Endothelial cell of umbilical vein (primary cell): ENCODE measurements around the gene PHKA2. TPM values are rescaled to one million over a fixed set of nuclear protein-coding genes. Genes with fewer than 3 reads are reported as not detected.

Source experiments
- BruUV-seq: library from RNA; stranded (reverse); fragments of 400-500 nt; replicated peaks from 2 replicates; lab custom pipeline; 2021; lab: Mats Ljungman, UMichigan
- CTCF ChIA-PET: fragments of 300-600, 350-600 bp; sonication (Branson Sonifier 250); formaldehyde crosslinking; loops from one replicate; lab custom pipeline; 2021; ENCODE audit warnings: antibody characterized with exemption, inconsistent platforms; lab: Charles Lee
- POLR2A ChIA-PET: fragments of 300-600, 350-600 bp; sonication (Branson Sonifier 250); formaldehyde crosslinking; loops from one replicate; lab custom pipeline; 2021; ENCODE audit warnings: antibody characterized with exemption, inconsistent platforms; lab: Charles Lee
- DNase-seq: peaks from one replicate; pipeline ENCODE4 v3.0.0-alpha.2; 2011; ENCODE audit warnings: low read depth, low spot score
- FAIRE-seq: peaks from 2 replicates; lab custom pipeline; 2011; peaks lifted over from hg19 to GRCh38; lab: Jason Lieb, UNC
- H2AFZ ChIP-seq: 2 replicates; pipeline ENCODE4 v1.6.0; 2012; ENCODE audit warnings: low read depth, low read length, control low read depth, inconsistent platforms
- H3K27ac ChIP-seq: 2 replicates; pipeline ENCODE4 v1.5.1; 2011; ENCODE audit warnings: low read depth, mild to moderate bottlenecking, control low read depth, low read length, moderate library complexity; ENCODE audit not compliant: insufficient read depth
- H3K27me3 ChIP-seq, 2 experiments: 2 replicates each; pipeline versions ENCODE4 v1.6.0 to v1.6.1; 2011; ENCODE audit warnings: low read length in 2 of 2, mixed read lengths in 1 of 2; ENCODE audit not compliant: control insufficient read depth in 2 of 2, insufficient read depth in 2 of 2
- H3K36me3 ChIP-seq, 2 experiments: 2 replicates in 1 of 2; 3 replicates in 1 of 2; pipeline ENCODE4 v1.5.1; 2011; ENCODE audit warnings: low read length in 2 of 2, mild to moderate bottlenecking in 1 of 2, moderate library complexity in 1 of 2; ENCODE audit not compliant: control insufficient read depth in 2 of 2, insufficient read depth in 2 of 2; ENCODE audit errors: extremely low read depth in 1 of 2
- H3K4me1 ChIP-seq: 3 replicates; pipeline ENCODE4 v1.5.1; 2011; ENCODE audit warnings: mild to moderate bottlenecking, low read length; ENCODE audit not compliant: control insufficient read depth, insufficient read depth; ENCODE audit errors: extremely low read depth
- H3K4me2 ChIP-seq: 2 replicates; pipeline ENCODE4 v1.6.1; 2011; ENCODE audit warnings: low read length, control low read depth, mixed read lengths; ENCODE audit not compliant: insufficient read depth
- H3K4me3 ChIP-seq, 3 experiments: fragments of 200-600 bp in 1 of 3; sonication (generic), shearing (Covaris generic) in 1 of 3; replicated peaks in 1 of 3; 2 replicates each; pipeline ENCODE4 v1.5.1; 2011 to 2016; ENCODE audit warnings: control low read depth in 3 of 3, low read length in 3 of 3, mild to moderate bottlenecking in 2 of 3, inconsistent platforms in 1 of 3, low read depth in 1 of 3, moderate library complexity in 1 of 3; ENCODE audit not compliant: insufficient read depth in 1 of 3
- H3K79me2 ChIP-seq: 2 replicates; pipeline ENCODE4 v1.6.0; 2012; ENCODE audit warnings: low read length, inconsistent platforms; ENCODE audit not compliant: control insufficient read depth, insufficient read depth
- H3K9ac ChIP-seq: replicated peaks from 2 replicates; pipeline ENCODE3; 2011; ENCODE audit warnings: low read length, control low read depth; ENCODE audit not compliant: insufficient read depth; ENCODE audit errors: extremely low read depth
- H3K9me1 ChIP-seq: replicated peaks from 3 replicates; pipeline ENCODE4 v1.6.0; 2011; ENCODE audit warnings: mild to moderate bottlenecking, low read length; ENCODE audit not compliant: control insufficient read depth, insufficient read depth; ENCODE audit errors: extremely low read depth
- H3K9me3 ChIP-seq: replicated peaks from 2 replicates; pipeline ENCODE4 v1.5.1; 2012; ENCODE audit warnings: low read length, inconsistent platforms; ENCODE audit not compliant: control insufficient read depth, insufficient read depth
- H4K20me1 ChIP-seq: replicated peaks from 2 replicates; pipeline ENCODE3; 2011; ENCODE audit warnings: mild to moderate bottlenecking, low read length; ENCODE audit not compliant: control insufficient read depth, insufficient read depth; ENCODE audit errors: extremely low read depth
- CTCF ChIP-seq, 2 donors: IDR thresholded peaks; 1 replicate in 1 of 2; 2 replicates in 1 of 2; pipeline ENCODE4 v1.5.1; 2011; ENCODE audit warnings: low read length in 2 of 2, mild to moderate bottlenecking in 2 of 2, moderate library complexity in 2 of 2, control low read depth in 1 of 2, inconsistent platforms in 1 of 2, low read depth in 1 of 2; ENCODE audit not compliant: insufficient read depth in 1 of 2; ENCODE audit errors: extremely low read depth in 1 of 2
- EZH2 ChIP-seq: IDR thresholded peaks from 2 replicates; pipeline ENCODE4 v1.6.1; 2012; ENCODE audit warnings: borderline replicate concordance, low read depth, mild to moderate bottlenecking, moderate library complexity, low read length, inconsistent platforms; ENCODE audit not compliant: severe bottlenecking
- FOS ChIP-seq: IDR thresholded peaks from 2 replicates; pipeline ENCODE4 v1.6.1; 2011; ENCODE audit warnings: mild to moderate bottlenecking, low read length, moderate library complexity, borderline replicate concordance; ENCODE audit not compliant: insufficient read depth
- GATA2 ChIP-seq: IDR thresholded peaks from 2 replicates; pipeline ENCODE4 v1.7.0; 2011; ENCODE audit warnings: low read depth, mild to moderate bottlenecking, moderate library complexity, mixed read lengths, low read length; ENCODE audit not compliant: insufficient read length, insufficient read depth
- JUN ChIP-seq: IDR thresholded peaks from 2 replicates; pipeline ENCODE4 v1.6.1; 2011; ENCODE audit warnings: borderline replicate concordance, low read depth; ENCODE audit not compliant: insufficient read length, insufficient read depth
- MAX ChIP-seq: IDR thresholded peaks from 2 replicates; pipeline ENCODE4 v1.6.1; 2011; ENCODE audit not compliant: insufficient read depth, insufficient read length
- MYC ChIP-seq: IDR thresholded peaks from one replicate; pipeline ENCODE4 v1.6.1; 2011; ENCODE audit warnings: mild to moderate bottlenecking, low read depth, low read length
- POLR2A ChIP-seq: IDR thresholded peaks from 2 replicates; pipeline ENCODE4 v1.6.1; 2012; ENCODE audit warnings: low read depth, mild to moderate bottlenecking, control low read depth, low read length
- POLR2AphosphoS5 ChIP-seq: IDR thresholded peaks from 2 replicates; pipeline ENCODE4 v1.6.1; 2012; ENCODE audit warnings: low read depth, mild to moderate bottlenecking, control low read depth, low read length, moderate library complexity; ENCODE audit not compliant: insufficient read depth
- dilution Hi-C: fragments of 300-500 bp; cut with MboI; formaldehyde crosslinking; loops from one replicate; pipeline ENCODE4 v1.15.0; 2019; ENCODE audit warnings: low sequenced_read_pairs; ENCODE audit not compliant: extremely low pct_ligation_motif_present
- intact Hi-C: fragments of 100-400 bp; cut with micrococcal nuclease; formaldehyde crosslinking; loops from one replicate; pipeline ENCODE4 v1.10.0; 2022
- polyA plus RNA-seq, 4 experiments: library from polyadenylated mRNA; depleted of rRNA in 3 of 4; stranded (reverse) in 3 of 4; unstranded in 1 of 4; fragments of >200 nt; gene quantifications; 2 replicates each; pipeline versions ENCODE4 v1.2.1 to v1.2.3, GENCODE V29; 2011 to 2012; ENCODE audit warnings: missing spikeins in 1 of 4
- total RNA-seq: library from RNA; stranded (reverse); gene quantifications from 2 replicates; pipeline ENCODE4 v1.2.3, GENCODE V29; 2021

Gene PHKA2
- total and polyA plus RNA-seq, 2 donors (not counting 3 experiments of a cell fraction or from before 2014, with no cell fraction given), result 16.7 to 17.1 TPM

- Histone ChIP-seq H3K4me1 (no peaks in the 10 kb centered on the region), H3K79me2 (no peaks in the 10 kb centered on the region), H3K27ac (no peak overlapping the region), H3K9ac (no peak overlapping the region), H3K4me3 (no peak overlapping the region), H3K4me2 (no peak overlapping the region), H2AFZ (no peak overlapping the region), H3K9me3 (no peaks in the 10 kb centered on the region), H3K9me1 (no peaks in the 10 kb centered on the region), H3K36me3 (no peaks in the 10 kb centered on the region), H3K27me3 (no peaks in the 10 kb centered on the region), H4K20me1 (no peaks in the 10 kb centered on the region)
- DNase-seq, result no peak
- TF ChIP-seq JUN (no peak), POLR2AphosphoS5 (no peak)
- dilution Hi-C loops (no loop called here), intact Hi-C loops (no loop called here)
- CTCF ChIA-PET, result interaction anchor here (2.6 kb wide), 1 partner anchor 406 kb away, joined by 11 read pairs; no protein-coding TSS in a partner anchor
- no peak for FAIRE-seq
- POLR2A ChIA-PET, result no interaction called here
- no TSS peak for BruUV-seq
Observed at GRCh38 chrX:18927558-18927957, 56.4 kb downstream of the PHKA2 start.

GRCh38 chrX:18924507-18925088 is 59.3 kb downstream of the PHKA2 start:
- no peaks in the 10 kb centered on the region for H3K9me3 ChIP-seq
- H2AFZ ChIP-seq, result no peak overlapping the region
- DNase-seq (no peak), FAIRE-seq (no peak)
- no peak overlapping the region for H3K27ac ChIP-seq
- no peak overlapping the region for H3K9ac ChIP-seq
- no peak overlapping the region for H3K4me2 ChIP-seq
- intact Hi-C loops, result no loop called here
- dilution Hi-C loops, result no loop called here
- TF ChIP-seq CTCF (IDR thresholded peaks at IDR 0.05; ENCODE audit: extremely low read depth in 1 of 2, insufficient read depth in 1 of 2, low read depth in 1 of 2, low read length in 2 of 2), result no peak
- no peak for TF ChIP-seq POLR2AphosphoS5
- TF ChIP-seq POLR2A, result no peak
- no peak for TF ChIP-seq FOS
- TF ChIP-seq MAX, result no peak
- no peak for TF ChIP-seq EZH2
- no peak for TF ChIP-seq GATA2
- TF ChIP-seq JUN, result no peak
- TF ChIP-seq MYC, result no peak
- ChIA-PET POLR2A (no interaction called here), CTCF (interaction anchor here (1.0 to 1.2 kb wide), 2 partner anchors 409 to 514 kb away, joined by 3 to 4 read pairs; no protein-coding TSS in a partner anchor)
- H3K27me3 ChIP-seq, result no peaks in the 10 kb centered on the region
- H3K79me2 ChIP-seq, result no peaks in the 10 kb centered on the region
- no peaks in the 10 kb centered on the region for H4K20me1 ChIP-seq
- no TSS peak for BruUV-seq
- H3K4me3 ChIP-seq, result no peak overlapping the region
- no peaks in the 10 kb centered on the region for H3K4me1 ChIP-seq
- no peaks in the 10 kb centered on the region for H3K36me3 ChIP-seq
- H3K9me1 ChIP-seq, result no peaks in the 10 kb centered on the region
